Gastrocnemius medialis (tissue), 4 donors: ENCODE measurements around the gene PDAP1.

ENCODE experiments used
- POLR2A ChIP-seq, 2 donors: fragments of 450-650 bp; IDR thresholded peaks; one replicate each; pipeline ENCODE4 v1.6.1; 2017; ENCODE audit warnings: antibody characterized with exemption in 2 of 2, mild to moderate bottlenecking in 2 of 2, moderate library complexity in 2 of 2
- TF ChIP-seq, protein P1 (sequence below), 5 experiments: fragments of 450-650 bp in 3 of 5; fragments of 200-600 bp in 2 of 5; sonication (generic) in 2 of 5; IDR thresholded peaks in 4 of 5; conservative IDR thresholded peaks in 1 of 5; 1 replicate in 4 of 5; 2 replicates in 1 of 5; pipeline ENCODE4 v1.5.1; 2016 to 2019; ENCODE audit warnings: antibody characterized with exemption in 5 of 5, mild to moderate bottlenecking in 3 of 5, moderate library complexity in 3 of 5

DNA sequence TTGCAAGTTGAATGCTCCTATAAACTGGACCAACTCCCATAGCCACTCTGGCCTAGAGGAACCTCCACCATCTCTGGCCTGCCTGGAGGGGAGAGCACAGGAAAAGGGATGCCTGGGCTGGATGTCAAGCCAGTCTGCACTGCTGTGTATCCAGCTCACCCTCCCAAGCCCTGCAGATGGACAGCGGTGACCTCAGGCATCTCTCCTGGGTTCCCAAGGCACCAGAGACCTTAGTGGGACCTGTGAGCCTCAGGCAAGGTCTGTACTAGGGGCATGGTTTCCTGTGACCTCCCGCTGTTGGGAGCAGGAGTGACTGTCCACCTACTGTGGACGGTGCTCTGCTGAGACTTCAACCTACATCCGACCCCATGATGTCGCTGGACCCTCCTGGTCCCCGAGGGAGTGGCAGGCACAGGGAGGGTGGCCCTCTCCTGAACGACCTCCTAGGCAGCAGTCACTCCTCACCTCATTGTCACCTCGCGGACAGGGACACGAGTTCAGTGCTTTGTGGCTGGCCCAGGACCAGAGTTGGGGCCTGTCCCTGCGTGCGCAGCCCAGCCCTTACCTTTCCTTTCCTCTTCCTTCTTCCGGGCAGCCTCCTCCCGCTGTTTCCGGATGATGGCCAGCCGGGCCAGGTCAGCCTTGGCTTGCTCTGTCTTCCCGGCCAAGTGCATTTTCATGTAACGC lies 11.0 kb downstream of the PDAP1 start:
- TF ChIP-seq POLR2A (IDR thresholded peaks at IDR 0.05): no peak
- TF ChIP-seq, protein P1, sequence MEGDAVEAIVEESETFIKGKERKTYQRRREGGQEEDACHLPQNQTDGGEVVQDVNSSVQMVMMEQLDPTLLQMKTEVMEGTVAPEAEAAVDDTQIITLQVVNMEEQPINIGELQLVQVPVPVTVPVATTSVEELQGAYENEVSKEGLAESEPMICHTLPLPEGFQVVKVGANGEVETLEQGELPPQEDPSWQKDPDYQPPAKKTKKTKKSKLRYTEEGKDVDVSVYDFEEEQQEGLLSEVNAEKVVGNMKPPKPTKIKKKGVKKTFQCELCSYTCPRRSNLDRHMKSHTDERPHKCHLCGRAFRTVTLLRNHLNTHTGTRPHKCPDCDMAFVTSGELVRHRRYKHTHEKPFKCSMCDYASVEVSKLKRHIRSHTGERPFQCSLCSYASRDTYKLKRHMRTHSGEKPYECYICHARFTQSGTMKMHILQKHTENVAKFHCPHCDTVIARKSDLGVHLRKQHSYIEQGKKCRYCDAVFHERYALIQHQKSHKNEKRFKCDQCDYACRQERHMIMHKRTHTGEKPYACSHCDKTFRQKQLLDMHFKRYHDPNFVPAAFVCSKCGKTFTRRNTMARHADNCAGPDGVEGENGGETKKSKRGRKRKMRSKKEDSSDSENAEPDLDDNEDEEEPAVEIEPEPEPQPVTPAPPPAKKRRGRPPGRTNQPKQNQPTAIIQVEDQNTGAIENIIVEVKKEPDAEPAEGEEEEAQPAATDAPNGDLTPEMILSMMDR (IDR thresholded peaks at IDR 0.05 in 4 of 5, conservative IDR thresholded peaks at IDR 0.05 in 1 of 5): no peak
